Upper lobe of left lung (tissue), 4 donors: ENCODE results near the gene PDPR.

Experiments used
- CTCF ChIP-seq, 6 experiments: fragments of 450-650 bp in 4 of 6; fragments of 200-600 bp in 2 of 6; sonication (generic) in 2 of 6; IDR thresholded peaks; one replicate each; pipeline ENCODE4 v1.5.1; 2016 to 2019; ENCODE audit warnings: antibody characterized with exemption in 6 of 6
- POLR2A ChIP-seq, 4 donors: fragments of 450-650 bp; IDR thresholded peaks; one replicate each; pipeline ENCODE4 v1.5.1; 2016 to 2017; ENCODE audit warnings: antibody characterized with exemption in 4 of 4, mild to moderate bottlenecking in 2 of 4

GRCh38 chr16:70161350-70161749 is 47.2 kb downstream of the PDPR start:
- TF ChIP-seq CTCF (IDR thresholded peaks at IDR 0.05): no peak
- no peak for TF ChIP-seq POLR2A (IDR thresholded peaks at IDR 0.05)
